Measurements from ENCODE around the gene IP6K1.
"Not testable (repeated sequence)": the region's sequence is repeated elsewhere in the genome, so short reads cannot be mapped to it uniquely, and the experiment has no call there.

- TF ChIP-seq TSHZ2 (CRISPR knock-in tag; IDR thresholded peaks at IDR 0.05); PATZ1 (CRISPR knock-in tag; IDR thresholded peaks at IDR 0.05; ENCODE audit: borderline replicate concordance); ZFP3 (CRISPR knock-in tag; IDR thresholded peaks at IDR 0.05); CSDC2 (CRISPR knock-in tag; IDR thresholded peaks at IDR 0.05); ZNF8 (CRISPR knock-in tag; IDR thresholded peaks at IDR 0.05); POU6F1 (CRISPR knock-in tag; IDR thresholded peaks at IDR 0.05; ENCODE audit: borderline replicate concordance, low read depth); ESRRG (CRISPR knock-in tag; IDR thresholded peaks at IDR 0.05); ZNF70 (CRISPR knock-in tag; IDR thresholded peaks at IDR 0.05); ZC3H10 (CRISPR knock-in tag; IDR thresholded peaks at IDR 0.05); OSR1 (CRISPR knock-in tag; IDR thresholded peaks at IDR 0.05): not testable (repeated sequence)
- TF ChIP-seq, protein P1, sequence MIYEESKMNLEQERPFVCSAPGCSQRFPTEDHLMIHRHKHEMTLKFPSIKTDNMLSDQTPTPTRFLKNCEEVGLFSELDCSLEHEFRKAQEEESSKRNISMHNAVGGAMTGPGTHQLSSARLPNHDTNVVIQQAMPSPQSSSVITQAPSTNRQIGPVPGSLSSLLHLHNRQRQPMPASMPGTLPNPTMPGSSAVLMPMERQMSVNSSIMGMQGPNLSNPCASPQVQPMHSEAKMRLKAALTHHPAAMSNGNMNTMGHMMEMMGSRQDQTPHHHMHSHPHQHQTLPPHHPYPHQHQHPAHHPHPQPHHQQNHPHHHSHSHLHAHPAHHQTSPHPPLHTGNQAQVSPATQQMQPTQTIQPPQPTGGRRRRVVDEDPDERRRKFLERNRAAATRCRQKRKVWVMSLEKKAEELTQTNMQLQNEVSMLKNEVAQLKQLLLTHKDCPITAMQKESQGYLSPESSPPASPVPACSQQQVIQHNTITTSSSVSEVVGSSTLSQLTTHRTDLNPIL (CRISPR knock-in tag; IDR thresholded peaks at IDR 0.05; ENCODE audit: low read depth): not testable (repeated sequence)
These were observed 36.8 kb upstream of the IP6K1 start for GRCh38 chr3:49823131-49823530.

Data from SK-N-SH treated with all-trans-retinoic acid at 6 μM for 48 hours (cell line).